ENCODE measurements around the gene ARHGEF7. TPM values are rescaled to one million over a fixed set of nuclear protein-coding genes. Genes with fewer than 3 reads are reported as not detected.

ARHGEF7 gene
- total RNA-seq, 4 donors from 2014 or later: 64.2 to 127 (median 88.2) TPM

GRCh38 chr13:111114362-111115060 lies 599 bp upstream of the ARHGEF7 start:
- no peaks in the 10 kb centered on the region for H3K36me3 ChIP-seq
- WGBS, 2 donors: 2% methylated on average over 22 to 43 of the region's 56 CpGs
- H3K4me3 ChIP-seq (replicated peaks in 1 of 3): peak overlapping the region in 2 of 3 donors; percentile 18 to 48
- H3K9me3 ChIP-seq: no peaks in the 10 kb centered on the region
- peak overlapping the region in 2 of 3 donors; percentile 19 to 54 for H3K27ac ChIP-seq
- TF ChIP-seq POLR2A (IDR thresholded peaks at IDR 0.05): no peak
- TF ChIP-seq, protein P1, sequence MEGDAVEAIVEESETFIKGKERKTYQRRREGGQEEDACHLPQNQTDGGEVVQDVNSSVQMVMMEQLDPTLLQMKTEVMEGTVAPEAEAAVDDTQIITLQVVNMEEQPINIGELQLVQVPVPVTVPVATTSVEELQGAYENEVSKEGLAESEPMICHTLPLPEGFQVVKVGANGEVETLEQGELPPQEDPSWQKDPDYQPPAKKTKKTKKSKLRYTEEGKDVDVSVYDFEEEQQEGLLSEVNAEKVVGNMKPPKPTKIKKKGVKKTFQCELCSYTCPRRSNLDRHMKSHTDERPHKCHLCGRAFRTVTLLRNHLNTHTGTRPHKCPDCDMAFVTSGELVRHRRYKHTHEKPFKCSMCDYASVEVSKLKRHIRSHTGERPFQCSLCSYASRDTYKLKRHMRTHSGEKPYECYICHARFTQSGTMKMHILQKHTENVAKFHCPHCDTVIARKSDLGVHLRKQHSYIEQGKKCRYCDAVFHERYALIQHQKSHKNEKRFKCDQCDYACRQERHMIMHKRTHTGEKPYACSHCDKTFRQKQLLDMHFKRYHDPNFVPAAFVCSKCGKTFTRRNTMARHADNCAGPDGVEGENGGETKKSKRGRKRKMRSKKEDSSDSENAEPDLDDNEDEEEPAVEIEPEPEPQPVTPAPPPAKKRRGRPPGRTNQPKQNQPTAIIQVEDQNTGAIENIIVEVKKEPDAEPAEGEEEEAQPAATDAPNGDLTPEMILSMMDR (IDR thresholded peaks at IDR 0.05): no peak
- H3K27me3 ChIP-seq: peaks cover 5% of the 10 kb centered on the region
- peak; percentile 29 to 31 for DNase-seq
- intact Hi-C loops (cut with DNase I): no loop called here
- H3K4me1 ChIP-seq: peaks cover 5 to 13% of the 10 kb centered on the region in 2 donors

DNA sequence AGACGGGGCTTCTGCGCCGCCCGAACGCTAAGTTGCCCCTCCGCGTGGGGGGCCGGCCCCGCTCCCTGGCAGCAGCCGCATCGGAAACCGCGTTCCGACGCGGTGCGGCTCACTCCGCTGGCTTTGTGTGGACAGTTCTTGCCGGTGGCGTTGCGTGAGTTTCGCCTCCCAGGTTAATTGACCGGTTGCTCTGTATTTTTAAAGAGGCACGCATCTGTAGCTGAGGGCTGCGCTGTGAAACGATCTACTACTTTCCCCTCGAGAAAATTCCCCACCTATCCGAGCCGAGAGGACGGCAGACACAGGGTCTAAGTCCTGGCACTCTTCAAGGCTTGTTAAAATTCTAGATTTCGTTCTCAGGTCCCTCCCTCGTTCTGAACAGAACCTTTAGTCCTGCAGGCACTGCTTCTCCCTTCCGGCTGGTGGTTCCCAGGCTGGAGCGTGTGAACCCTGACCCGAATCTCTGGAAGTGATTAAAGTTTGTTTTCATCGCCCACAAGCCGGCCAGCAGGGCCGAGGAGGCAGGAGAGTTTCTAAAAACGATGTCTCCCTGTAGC lies 933 bp downstream of the ARHGEF7 start:
- H3K9me3 ChIP-seq: no peaks in the 10 kb centered on the region
- no peaks in the 10 kb centered on the region for H3K36me3 ChIP-seq
- H3K27ac ChIP-seq: peak overlapping the region in 2 of 3 donors; percentile 64 to 66
- H3K27me3 ChIP-seq: peaks cover 5% of the 10 kb centered on the region
- peak in 1 of 2 donors; percentile 9 for DNase-seq
- peaks cover 5 to 13% of the 10 kb centered on the region in 2 donors for H3K4me1 ChIP-seq
- TF ChIP-seq, protein P1 (IDR thresholded peaks at IDR 0.05): no peak
- no peak for TF ChIP-seq POLR2A (IDR thresholded peaks at IDR 0.05)
- intact Hi-C loops (cut with DNase I): no loop called here
- H3K4me3 ChIP-seq (replicated peaks in 1 of 3): peak overlapping the region in 1 of 3 donors; percentile 48
- 1 to 5% methylated on average over 17 to 28 of the region's 39 CpGs for WGBS, 2 donors

GRCh38 chr13:111116856-111117255 lies 1.7 kb downstream of the ARHGEF7 start:
- 83 to 84% methylated on average over 1 of the region's 1 CpG for WGBS, 2 donors
- H3K4me3 ChIP-seq (replicated peaks in 1 of 3): no peak overlapping the region
- H3K36me3 ChIP-seq: no peaks in the 10 kb centered on the region
- peaks cover 5% of the 10 kb centered on the region for H3K27me3 ChIP-seq
- DNase-seq: no peak
- intact Hi-C loops (cut with DNase I): no loop called here
- H3K4me1 ChIP-seq: peaks cover 5 to 13% of the 10 kb centered on the region in 2 donors
- H3K27ac ChIP-seq: peak overlapping the region in 1 of 3 donors; percentile 66
- TF ChIP-seq, protein P1 (IDR thresholded peaks at IDR 0.05): no peak
- TF ChIP-seq POLR2A (IDR thresholded peaks at IDR 0.05): no peak
- no peaks in the 10 kb centered on the region for H3K9me3 ChIP-seq

DNA sequence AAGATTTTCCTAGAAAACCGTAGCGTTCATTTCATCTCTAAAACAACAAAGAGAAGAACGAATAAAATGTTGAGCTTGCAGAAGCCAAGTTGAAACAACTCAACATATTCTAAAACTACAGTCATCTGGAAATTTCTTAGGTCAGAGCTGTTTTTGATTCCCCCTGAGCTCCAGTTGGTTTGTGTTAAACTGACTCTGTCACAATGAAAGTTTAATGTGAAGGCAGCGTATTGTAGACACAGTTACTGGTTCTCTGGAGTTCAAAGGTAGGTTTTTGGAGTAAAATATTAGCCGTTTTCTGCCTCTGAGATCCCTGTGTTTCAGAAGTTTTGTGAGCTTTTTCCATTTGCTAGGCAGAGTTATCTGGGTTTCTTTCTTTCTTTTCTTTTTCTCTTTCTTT lies 2.2 kb downstream of the ARHGEF7 start:
- no peak overlapping the region for H3K4me3 ChIP-seq (replicated peaks in 1 of 3)
- WGBS, 2 donors: 71 to 86% methylated on average over 5 of the region's 5 CpGs
- TF ChIP-seq POLR2A (IDR thresholded peaks at IDR 0.05): no peak
- TF ChIP-seq, protein P1 (IDR thresholded peaks at IDR 0.05): no peak
- intact Hi-C loops (cut with DNase I): no loop called here
- H3K9me3 ChIP-seq: no peaks in the 10 kb centered on the region
- H3K4me1 ChIP-seq: peaks cover 5 to 13% of the 10 kb centered on the region in 2 donors
- H3K27ac ChIP-seq: peak overlapping the region in 1 of 3 donors; percentile 66
- DNase-seq: no peak
- H3K27me3 ChIP-seq: peaks cover 5% of the 10 kb centered on the region
- H3K36me3 ChIP-seq: no peaks in the 10 kb centered on the region

GRCh38 chr13:111117961-111118360 lies 2.9 kb downstream of the ARHGEF7 start:
- H3K27me3 ChIP-seq: peaks cover 5% of the 10 kb centered on the region
- H3K4me1 ChIP-seq: peaks cover 5 to 13% of the 10 kb centered on the region in 2 donors

More at GRCh38 chr13:111117961-111118360, 2.9 kb downstream of the ARHGEF7 start:
- H3K4me3 ChIP-seq (replicated peaks in 1 of 3): no peak overlapping the region
- H3K36me3 ChIP-seq: no peaks in the 10 kb centered on the region
- intact Hi-C loops (cut with DNase I): no loop called here
- TF ChIP-seq, protein P1 (IDR thresholded peaks at IDR 0.05): no peak
- no peak for TF ChIP-seq POLR2A (IDR thresholded peaks at IDR 0.05)
- H3K9me3 ChIP-seq: no peaks in the 10 kb centered on the region
- WGBS, 2 donors: 82 to 83% methylated on average over 10 of the region's 10 CpGs
- H3K27ac ChIP-seq: peak overlapping the region in 1 of 3 donors; percentile 66
- DNase-seq: no peak

All from thyroid gland (tissue), 4 donors.